Esophagus muscularis mucosa (tissue), 4 donors: ENCODE measurements around the gene EXD1. TPM values are rescaled to one million over a fixed set of nuclear protein-coding genes. Genes with fewer than 3 reads are reported as not detected.
"Not testable (repeated sequence)": the region's sequence is repeated elsewhere in the genome, so short reads cannot be mapped to it uniquely, and the experiment has no call there.

Experiments used
- DNase-seq: peaks from one replicate; pipeline ENCODE4 v3.0.0-alpha.2; 2017; ENCODE audit errors: extremely low spot score
- H3K27ac ChIP-seq, 4 donors: fragments of 200-600 bp; sonication (generic); replicated peaks in 1 of 4; 1 replicate in 3 of 4; 2 replicates in 1 of 4; pipeline ENCODE4 v1.5.1; 2016 to 2019; ENCODE audit warnings: mild to moderate bottlenecking in 1 of 4
- H3K27me3 ChIP-seq, 4 donors: fragments of 200-600 bp; sonication (generic); one replicate each; pipeline versions ENCODE4 v1.5.1 to v1.6.0; 2016 to 2019
- H3K36me3 ChIP-seq, 4 donors: fragments of 200-600 bp; sonication (generic); one replicate each; pipeline ENCODE4 v1.5.1; 2016 to 2019
- H3K4me1 ChIP-seq, 4 donors: fragments of 200-600 bp; sonication (generic); one replicate each; pipeline ENCODE4 v1.5.1; 2016 to 2019
- H3K4me3 ChIP-seq, 4 donors: fragments of 200-600 bp; sonication (generic); 1 replicate in 2 of 4; 2 replicates in 2 of 4; pipeline ENCODE4 v1.5.1; 2016 to 2019; ENCODE audit warnings: mild to moderate bottlenecking in 4 of 4, moderate library complexity in 1 of 4
- H3K9me3 ChIP-seq, 4 donors: fragments of 200-600 bp; sonication (generic); 1 replicate in 3 of 4; 2 replicates in 1 of 4; pipeline ENCODE4 v1.5.1; 2016 to 2019
- CTCF ChIP-seq, 3 experiments: fragments of 200-600 bp in 2 of 3; fragments of 450-650 bp in 1 of 3; sonication (generic) in 2 of 3; IDR thresholded peaks; one replicate each; pipeline ENCODE4 v1.5.1; 2017 to 2019; ENCODE audit warnings: antibody characterized with exemption in 3 of 3, mild to moderate bottlenecking in 2 of 3, moderate library complexity in 1 of 3
- EP300 ChIP-seq: sonication (generic); formaldehyde crosslinking; IDR thresholded peaks from one replicate; pipeline ENCODE4 v1.6.1; 2017; ENCODE audit warnings: antibody characterized with exemption
- POLR2A ChIP-seq: fragments of 450-650 bp; IDR thresholded peaks from one replicate; pipeline ENCODE4 v1.6.1; 2017; ENCODE audit warnings: antibody characterized with exemption, moderate library complexity, mild to moderate bottlenecking, low read depth
- POLR2AphosphoS5 ChIP-seq, 2 donors: sonication (generic); formaldehyde crosslinking; IDR thresholded peaks; one replicate each; pipeline ENCODE4 v1.6.1; 2017; ENCODE audit warnings: antibody characterized with exemption in 2 of 2
- WGBS: methylation state at CpG from one replicate; pipeline ENCODE4 v1.1.5; 2018; 5-methylcytosine and 5-hydroxymethylcytosine counted together
- intact Hi-C: fragments of 100-400 bp; cut with DNase I; formaldehyde crosslinking; loops from one replicate; pipeline ENCODE4 v1.15.1; 2023
- total RNA-seq, 4 donors: library from RNA; depleted of rRNA; stranded (reverse); fragments of >200 nt; gene quantifications; one replicate each; pipeline versions ENCODE4 v1.1.0 to v1.2.1, GENCODE V29; 2016

EXD1 gene
- total RNA-seq, 4 donors from 2014 or later, result not detected

- 80% methylated on average over 5 of the region's 5 CpGs for WGBS
These were observed 90.9 kb downstream of the EXD1 start for GRCh38 chr15:41139619-41140018.

GRCh38 chr15:41139112-41139511, 91.4 kb downstream of the EXD1 start:
- intact Hi-C loops, H3K27ac ChIP-seq, H3K27me3 ChIP-seq, H3K9me3 ChIP-seq, H3K4me1 ChIP-seq, DNase-seq, H3K36me3 ChIP-seq, H3K4me3 ChIP-seq: not testable (repeated sequence)
- 88% methylated on average over 7 of the region's 7 CpGs for WGBS

More at GRCh38 chr15:41139619-41140018, 90.9 kb downstream of the EXD1 start:
- Histone ChIP-seq H3K4me1 (no peaks in the 10 kb centered on the region), H3K27ac (no peak overlapping the region), H3K36me3 (no peaks in the 10 kb centered on the region), H3K27me3 (no peaks in the 10 kb centered on the region), H3K4me3 (no peak overlapping the region), H3K9me3 (no peaks in the 10 kb centered on the region)
- TF ChIP-seq CTCF (IDR thresholded peaks at IDR 0.05), result no peak
- no peak for TF ChIP-seq POLR2AphosphoS5 (IDR thresholded peaks at IDR 0.05)
- no peak for TF ChIP-seq EP300
- no peak for TF ChIP-seq POLR2A
- no peak for DNase-seq
- intact Hi-C loops, result no loop called here

- H3K4me3 ChIP-seq, intact Hi-C loops, H3K36me3 ChIP-seq, H3K9me3 ChIP-seq, H3K4me1 ChIP-seq, DNase-seq, H3K27ac ChIP-seq, H3K27me3 ChIP-seq: not testable (repeated sequence)
- WGBS, result 93% methylated on average over 6 of the region's 6 CpGs
These were observed 95.0 kb downstream of the EXD1 start for GRCh38 chr15:41135580-41135979.

- no peaks in the 10 kb centered on the region for H3K27me3 ChIP-seq
- 88% methylated on average over 10 of the region's 10 CpGs for WGBS
- intact Hi-C loops, result no loop called here
- DNase-seq, result no peak
- TF ChIP-seq EP300 (no peak), CTCF (IDR thresholded peaks at IDR 0.05) (no peak), POLR2A (no peak), POLR2AphosphoS5 (IDR thresholded peaks at IDR 0.05) (no peak)
- H3K4me1 ChIP-seq, result no peaks in the 10 kb centered on the region
- no peak overlapping the region for H3K4me3 ChIP-seq
- no peak overlapping the region for H3K27ac ChIP-seq
- H3K9me3 ChIP-seq, result peaks cover 0 to 8% (median 0%) of the 10 kb centered on the region in 4 donors
- no peaks in the 10 kb centered on the region for H3K36me3 ChIP-seq
These were observed 97.1 kb downstream of the EXD1 start for GRCh38 chr15:41133454-41133853.

Other genes starting within 250 kb of the EXD1 start
- 10 to 100 TPM; 22.4 to 28.7 (median 24.0) TPM for gene INO80, start 114.5 kb downstream of the EXD1 start, total RNA-seq
- gene CHP1, start 511 bp upstream of the EXD1 start, total RNA-seq, result 100 to 1,000 TPM in 1 of 4 donors, 10 to 100 TPM in 3; 67.3 to 108 (median 94.5) TPM
- under 1 TPM in 1 of 4 donors, not detected in 3; 0.39 TPM for gene OIP5, start 101.8 kb upstream of the EXD1 start, total RNA-seq
- gene NUSAP1, start 102.1 kb upstream of the EXD1 start, total RNA-seq, result 1 to 10 TPM in 3 of 4 donors, under 1 TPM in 1; 0.42 to 5.5 (median 1.5) TPM
- 10 to 100 TPM; 18.3 to 23.8 (median 21.0) TPM for gene NDUFAF1, start 171.7 kb upstream of the EXD1 start, total RNA-seq
- gene RTF1, start 186.3 kb upstream of the EXD1 start, total RNA-seq, result 10 to 100 TPM; 31.5 to 37.7 (median 35.9) TPM